Activated CD4-positive, CD25-positive, alpha-beta regulatory T cell (primary cell): ENCODE results near the gene TLCD1.
A peak's percentile ranks its signal among the peaks of the same experiment; 100 is the strongest.
"Not testable (repeated sequence)": the region's sequence is repeated elsewhere in the genome, so short reads cannot be mapped to it uniquely, and the experiment has no call there.

Experiments
- DNase-seq, 4 experiments: peaks; one replicate each; lab custom pipeline; 2025; lab: John Stamatoyannopoulos, UW

The TLCD1 gene

DNA sequence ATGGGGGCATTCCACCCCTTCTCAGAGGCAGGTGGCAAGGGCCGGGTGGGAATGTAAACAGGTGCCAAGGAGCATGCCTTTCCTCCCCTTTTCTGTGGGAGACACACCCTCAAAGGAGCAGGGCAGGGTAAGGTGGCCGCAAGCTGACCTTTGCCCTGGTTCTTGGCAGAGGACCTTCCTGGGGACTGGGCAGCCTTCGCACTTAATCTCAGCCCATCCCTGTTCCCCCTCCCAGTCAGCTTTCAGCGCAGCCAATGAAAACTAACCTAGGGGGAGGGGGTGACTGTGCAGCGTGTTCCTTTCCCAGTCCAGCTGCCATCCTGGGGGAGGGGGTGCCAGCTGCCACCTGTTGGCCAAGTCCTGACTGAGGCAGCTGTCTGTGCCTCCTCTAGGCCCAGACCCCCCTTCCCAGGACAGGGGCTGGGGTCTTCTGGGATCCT is 20.6 kb upstream of the TLCD1 start:
- DNase-seq = no peak

- DNase-seq = no peak
Observed at GRCh38 chr17:28745786-28746411, 19.9 kb upstream of the TLCD1 start.

GRCh38 chr17:28744972-28745785 is 19.1 kb upstream of the TLCD1 start:
- no peak for DNase-seq

- DNase-seq = peak; percentile 31 to 56 (median 43)
Observed at GRCh38 chr17:28744104-28744971, 18.3 kb upstream of the TLCD1 start.

DNA sequence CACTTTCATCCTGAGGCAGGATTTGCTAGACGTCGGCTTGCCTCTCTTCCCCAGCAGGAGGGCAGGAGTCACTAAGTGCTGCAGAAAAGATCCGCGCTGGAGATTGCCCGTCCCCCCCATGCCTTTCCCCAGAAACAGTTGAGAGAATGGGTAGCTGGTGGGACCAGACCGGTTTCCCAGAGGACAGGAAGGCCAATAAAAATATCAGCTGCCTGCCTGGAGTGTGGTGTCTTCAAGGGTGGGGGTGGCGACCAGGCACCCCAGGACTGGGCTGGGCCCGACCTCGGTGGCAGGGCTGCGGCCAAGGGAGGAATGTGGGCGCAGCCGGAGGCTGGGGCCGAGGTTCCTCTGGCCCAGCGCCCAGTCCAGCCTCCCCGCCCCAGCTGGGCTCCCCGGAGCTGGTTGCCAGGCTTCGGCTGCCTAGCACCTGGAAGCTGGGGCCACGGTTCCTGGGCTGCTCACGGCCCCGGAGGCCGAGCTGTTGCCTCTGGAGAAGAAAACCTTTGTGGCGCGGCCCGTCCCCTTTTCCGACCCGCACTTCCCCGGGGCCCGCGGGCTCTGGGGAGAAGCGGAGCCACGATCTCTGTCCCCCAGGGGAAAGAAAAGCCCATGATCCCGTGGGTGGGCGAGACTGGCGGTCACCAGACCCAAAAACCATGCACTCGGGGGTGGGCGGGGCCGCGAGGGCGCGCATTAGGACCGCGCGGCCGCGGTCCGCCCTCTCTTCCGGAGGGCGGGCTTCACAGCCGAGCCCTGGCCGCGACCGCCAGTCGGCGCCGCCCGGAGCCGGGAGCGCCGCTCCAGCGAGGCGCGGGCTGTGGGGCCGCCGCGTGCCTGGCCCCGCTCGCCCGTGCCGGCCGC is 17.4 kb upstream of the TLCD1 start, which contains the start of gene TRAF4:
Gene TRAF4, plus strand, starts transcription at position 769 of the 861 bp plus-strand sequence. CDS start 102 bp downstream, outside the sequence.
- DNase-seq = peak; percentile 53 to 66 (median 60)

DNA sequence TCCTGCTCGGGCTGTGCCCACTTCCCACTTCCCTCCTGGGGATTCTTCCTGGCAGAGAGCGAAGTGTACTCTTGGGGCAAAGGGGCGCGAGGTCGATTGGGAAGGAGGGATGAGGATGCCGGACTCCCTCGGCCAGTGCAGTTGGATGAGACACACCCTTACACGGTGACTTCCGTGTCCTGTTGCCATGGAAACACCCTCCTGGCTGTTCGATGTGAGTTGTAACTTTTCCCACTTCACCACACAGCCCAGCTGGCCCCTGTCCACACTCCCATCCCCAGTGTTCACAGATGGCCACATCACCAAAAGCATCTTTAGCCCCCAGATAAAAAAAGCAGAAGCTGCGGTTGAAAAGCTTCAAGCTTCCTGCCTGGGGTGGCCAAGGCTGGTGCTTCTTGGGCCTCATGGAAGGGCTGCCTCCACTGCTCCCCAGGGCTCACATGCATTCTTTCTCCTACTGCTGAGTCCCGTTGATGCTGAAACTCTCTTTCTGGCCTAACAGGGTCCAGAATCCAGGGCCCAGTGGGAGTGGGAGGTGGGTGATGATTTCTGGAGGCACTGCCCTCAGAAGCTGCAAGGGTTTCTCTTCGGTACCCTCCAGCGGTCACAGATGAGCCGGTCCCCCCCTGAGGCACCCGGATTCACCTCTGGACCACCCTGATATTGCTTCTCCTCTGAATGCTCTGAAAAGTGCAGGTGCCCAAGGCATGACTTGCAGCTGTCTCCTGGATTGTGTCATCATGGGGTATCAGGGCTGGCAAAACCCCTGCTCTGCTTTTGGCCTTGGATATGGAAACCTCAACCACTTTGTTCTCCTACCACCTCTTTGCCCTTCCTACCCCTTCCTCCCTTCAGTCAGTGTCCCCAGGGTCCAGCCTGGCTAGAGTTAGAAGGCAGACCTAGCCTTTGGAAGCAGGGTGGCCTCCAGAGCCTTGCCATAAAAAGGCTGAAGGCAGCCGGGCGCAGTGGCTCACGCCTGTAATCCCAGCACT is 15.6 kb upstream of the TLCD1 start:
- no peak for DNase-seq

- no peak for DNase-seq
Observed at GRCh38 chr17:28740406-28741357, 14.6 kb upstream of the TLCD1 start.

- no peak for DNase-seq
Observed at GRCh38 chr17:28738680-28739384, 12.8 kb upstream of the TLCD1 start.

DNA sequence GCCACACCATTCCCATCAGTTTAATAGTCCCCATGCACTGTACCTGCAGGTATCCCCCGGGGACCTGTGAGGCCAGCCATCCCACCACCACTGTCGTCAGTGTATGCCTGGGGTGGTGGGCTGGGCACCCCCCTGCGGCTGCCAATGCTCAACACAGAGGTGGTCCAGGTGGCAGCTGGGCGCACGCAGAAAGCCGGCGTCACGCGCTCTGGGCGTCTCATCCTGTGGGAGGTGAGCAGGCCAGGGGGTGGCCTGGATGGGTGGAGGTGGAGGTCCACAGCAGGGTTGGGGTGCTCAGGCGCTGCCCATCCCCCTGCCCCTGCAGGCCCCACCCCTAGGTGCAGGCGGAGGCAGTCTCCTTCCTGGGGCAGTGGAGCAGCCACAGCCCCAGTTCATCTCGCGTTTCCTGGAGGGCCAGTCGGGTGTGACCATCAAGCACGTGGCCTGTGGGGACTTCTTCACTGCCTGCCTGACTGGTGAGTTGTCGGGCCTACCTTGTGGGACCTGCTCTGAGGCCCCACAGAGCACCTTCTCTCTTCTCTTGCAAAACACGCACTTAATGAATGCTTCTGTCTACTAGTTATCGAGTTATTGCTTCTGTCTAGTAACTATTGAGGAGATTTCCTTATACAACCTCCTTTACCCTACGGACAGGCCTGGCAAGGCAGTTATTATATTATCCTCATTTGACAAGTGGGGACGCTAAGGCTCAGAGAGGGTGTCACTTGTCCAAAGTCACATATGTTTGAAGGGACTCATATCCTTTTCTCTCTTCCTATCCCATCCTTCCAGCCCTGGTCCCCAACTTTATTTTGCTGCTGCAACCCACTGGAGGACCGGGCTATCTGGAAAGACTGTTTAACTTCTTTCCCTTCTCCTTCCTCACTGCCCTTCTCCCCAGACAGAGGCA is 12.0 kb upstream of the TLCD1 start:
- DNase-seq = no peak

GRCh38 chr17:28737316-28737715 is 11.3 kb upstream of the TLCD1 start:
- DNase-seq = no peak

- DNase-seq = not testable (repeated sequence)
Observed at GRCh38 chr17:28735913-28736769, 10.1 kb upstream of the TLCD1 start.

- no peak for DNase-seq
Observed at GRCh38 chr17:28735242-28735722, 9.2 kb upstream of the TLCD1 start.

DNA sequence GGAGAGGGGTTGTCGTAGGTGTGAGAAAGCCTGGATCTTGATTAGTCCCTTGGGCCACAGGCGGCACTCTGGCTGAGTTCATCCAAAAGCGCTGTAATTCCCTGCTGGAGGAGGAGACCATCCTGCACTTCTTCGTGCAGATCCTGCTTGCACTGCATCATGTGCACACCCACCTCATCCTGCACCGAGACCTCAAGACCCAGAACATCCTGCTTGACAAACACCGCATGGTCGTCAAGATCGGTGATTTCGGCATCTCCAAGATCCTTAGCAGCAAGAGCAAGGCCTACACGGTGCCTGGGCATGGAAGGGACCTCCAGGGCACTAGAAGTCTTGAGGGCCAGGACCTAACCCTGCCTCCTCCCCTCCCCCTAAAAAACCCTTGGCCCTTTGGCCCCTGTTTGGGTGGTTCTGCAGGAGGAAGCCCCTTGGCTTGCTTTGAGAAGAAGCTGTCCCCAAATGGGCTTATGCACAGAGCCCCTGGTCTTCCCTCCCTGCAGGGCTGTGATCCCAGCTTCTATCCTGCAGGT is 8.7 kb upstream of the TLCD1 start:
- DNase-seq = no peak

DNA sequence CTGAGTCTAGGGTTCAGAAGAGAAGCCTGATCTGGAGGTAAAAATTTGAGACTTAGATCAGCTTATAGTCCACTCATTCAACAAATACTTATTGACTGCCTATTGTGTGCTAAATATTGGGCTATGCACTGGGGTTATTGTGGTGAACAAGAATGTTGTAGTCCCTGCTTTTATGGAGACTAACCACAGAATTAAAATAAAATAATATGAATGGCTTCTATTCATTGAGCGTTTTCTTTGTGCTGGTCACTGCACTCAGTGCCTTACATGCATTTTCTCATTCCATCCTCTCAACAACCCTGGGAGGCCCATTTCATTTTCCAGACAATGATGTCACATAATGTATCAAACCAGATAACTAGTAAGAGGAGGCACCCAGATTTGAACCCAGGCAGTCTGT is 7.3 kb upstream of the TLCD1 start:
- DNase-seq = no peak

DNA sequence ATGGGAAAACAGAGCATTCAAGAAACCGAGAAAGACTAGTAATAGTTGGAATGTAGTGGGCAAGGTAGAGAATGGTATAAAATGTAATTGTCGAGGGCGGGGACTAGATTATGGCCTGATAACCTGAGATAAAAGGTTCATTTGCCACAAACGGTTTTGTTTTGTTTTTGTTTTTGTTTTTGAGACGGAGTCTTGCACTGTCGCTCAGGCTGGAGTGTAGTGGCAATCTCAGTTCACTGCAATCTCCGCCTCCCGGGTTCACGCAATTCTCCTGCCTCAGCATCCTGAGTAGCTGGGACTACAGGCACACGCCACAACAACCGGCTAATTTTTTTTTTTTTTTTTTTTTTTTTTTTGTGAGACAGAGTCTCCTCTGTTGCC is 3.9 kb upstream of the TLCD1 start:
- no peak for DNase-seq
